Neural cell (in vitro differentiated cells): ENCODE measurements around the gene CISD3.

Source experiments
- EP300 ChIP-seq: fragments of 450-650 bp; conservative IDR thresholded peaks from 2 replicates; pipeline ENCODE4 v1.6.1; 2014; ENCODE audit warnings: antibody characterized with exemption, mild to moderate bottlenecking, moderate library complexity; ENCODE audit not compliant: poor library complexity, severe bottlenecking
- EZH2 ChIP-seq: fragments of 200-600, 300-800 bp; shearing (Covaris generic), sonication (generic); IDR thresholded peaks from 2 replicates; pipeline ENCODE4 v1.6.1; 2014; ENCODE audit warnings: antibody characterized with exemption, low read length, borderline replicate concordance, mild to moderate bottlenecking; ENCODE audit not compliant: insufficient read depth, poor library complexity, severe bottlenecking
- MXI1 ChIP-seq: fragments of 450-650 bp; conservative IDR thresholded peaks from 2 replicates; pipeline ENCODE4 v1.6.1; 2014; ENCODE audit warnings: antibody characterized with exemption, mild to moderate bottlenecking; ENCODE audit not compliant: poor library complexity, severe bottlenecking
- POLR2AphosphoS5 ChIP-seq: IDR thresholded peaks from 2 replicates; pipeline ENCODE4 v1.6.1; 2012
- RAD21 ChIP-seq: fragments of 450-650 bp; conservative IDR thresholded peaks from 2 replicates; pipeline ENCODE4 v1.6.1; 2014; ENCODE audit warnings: antibody characterized with exemption, mild to moderate bottlenecking, moderate library complexity
- REST ChIP-seq: IDR thresholded peaks from 2 replicates; pipeline ENCODE4 v1.6.1; 2012; ENCODE audit warnings: borderline replicate concordance
- TAF1 ChIP-seq: IDR thresholded peaks from 2 replicates; pipeline ENCODE4 v1.6.1; 2012; ENCODE audit warnings: low read depth
- TF ChIP-seq, protein P1 (sequence below): fragments of 450-650 bp; IDR thresholded peaks from 2 replicates; pipeline ENCODE4 v1.5.1; 2014; ENCODE audit warnings: antibody characterized with exemption, mild to moderate bottlenecking, moderate library complexity; ENCODE audit not compliant: poor library complexity, severe bottlenecking

DNA sequence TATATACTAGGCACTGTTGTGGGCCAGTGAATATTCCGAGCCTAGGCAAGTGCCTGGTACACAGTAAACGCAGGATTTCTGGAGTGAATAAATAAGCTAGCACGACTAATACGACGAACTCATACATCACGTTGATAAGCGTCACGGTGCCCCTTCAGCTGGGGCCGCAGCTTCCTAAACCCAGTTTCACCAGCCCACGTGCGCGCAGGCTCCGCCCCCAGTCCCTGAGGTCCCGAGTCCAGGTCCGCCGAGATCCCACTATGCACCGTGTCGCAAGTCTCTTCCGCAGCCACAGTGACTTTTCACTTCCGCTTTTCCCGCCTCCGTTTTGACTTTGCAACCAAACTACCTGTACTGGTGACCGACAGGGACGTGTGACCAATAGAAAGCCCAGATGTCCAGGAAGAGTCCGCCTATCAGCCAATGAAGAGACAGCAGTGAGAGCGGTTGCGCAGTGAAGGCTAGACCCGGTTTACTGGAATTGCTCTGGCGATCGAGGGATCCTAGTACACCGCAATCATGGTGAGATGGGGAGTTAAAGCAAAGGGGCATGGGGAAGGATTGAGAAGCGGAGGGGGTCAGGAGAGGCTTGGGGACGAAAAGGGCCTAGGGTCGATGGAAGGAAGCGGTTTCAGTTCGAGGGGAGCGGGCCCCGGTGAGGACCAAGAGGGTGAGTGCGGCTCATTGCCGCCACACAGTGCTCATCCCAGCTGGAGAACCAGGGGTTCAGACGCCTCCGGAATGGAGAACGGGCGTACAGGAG, 22.3 kb downstream of the CISD3 start, which contains the start of gene PSMB3:
- TF ChIP-seq EZH2, result no peak
- TF ChIP-seq POLR2AphosphoS5, result peak; percentile 72
- TF ChIP-seq, protein P1, sequence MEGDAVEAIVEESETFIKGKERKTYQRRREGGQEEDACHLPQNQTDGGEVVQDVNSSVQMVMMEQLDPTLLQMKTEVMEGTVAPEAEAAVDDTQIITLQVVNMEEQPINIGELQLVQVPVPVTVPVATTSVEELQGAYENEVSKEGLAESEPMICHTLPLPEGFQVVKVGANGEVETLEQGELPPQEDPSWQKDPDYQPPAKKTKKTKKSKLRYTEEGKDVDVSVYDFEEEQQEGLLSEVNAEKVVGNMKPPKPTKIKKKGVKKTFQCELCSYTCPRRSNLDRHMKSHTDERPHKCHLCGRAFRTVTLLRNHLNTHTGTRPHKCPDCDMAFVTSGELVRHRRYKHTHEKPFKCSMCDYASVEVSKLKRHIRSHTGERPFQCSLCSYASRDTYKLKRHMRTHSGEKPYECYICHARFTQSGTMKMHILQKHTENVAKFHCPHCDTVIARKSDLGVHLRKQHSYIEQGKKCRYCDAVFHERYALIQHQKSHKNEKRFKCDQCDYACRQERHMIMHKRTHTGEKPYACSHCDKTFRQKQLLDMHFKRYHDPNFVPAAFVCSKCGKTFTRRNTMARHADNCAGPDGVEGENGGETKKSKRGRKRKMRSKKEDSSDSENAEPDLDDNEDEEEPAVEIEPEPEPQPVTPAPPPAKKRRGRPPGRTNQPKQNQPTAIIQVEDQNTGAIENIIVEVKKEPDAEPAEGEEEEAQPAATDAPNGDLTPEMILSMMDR, result peak; percentile 28
- TF ChIP-seq RAD21, result peak; percentile 50
- no peak for TF ChIP-seq EP300
- no peak for TF ChIP-seq REST
- peak; percentile 99 for TF ChIP-seq MXI1
- peak; percentile 43 for TF ChIP-seq TAF1
